ENCODE data around the gene ZNF780B.

- TF ChIP-seq CTCF (IDR thresholded peaks at IDR 0.05 in 4 of 5, conservative IDR thresholded peaks at IDR 0.05 in 1 of 5), result no peak
- TF ChIP-seq POLR2A (IDR thresholded peaks at IDR 0.05), result peak; percentile 87 to 91
Measured at GRCh38 chr19:39996811-39997637, 59.0 kb downstream of the ZNF780B start, which contains the start of gene ZNF546.
